ENCODE results near the gene AGAP4.
"Not testable (repeated sequence)": the region's sequence is repeated elsewhere in the genome, so short reads cannot be mapped to it uniquely, and the experiment has no call there.

Gene AGAP4

DNA sequence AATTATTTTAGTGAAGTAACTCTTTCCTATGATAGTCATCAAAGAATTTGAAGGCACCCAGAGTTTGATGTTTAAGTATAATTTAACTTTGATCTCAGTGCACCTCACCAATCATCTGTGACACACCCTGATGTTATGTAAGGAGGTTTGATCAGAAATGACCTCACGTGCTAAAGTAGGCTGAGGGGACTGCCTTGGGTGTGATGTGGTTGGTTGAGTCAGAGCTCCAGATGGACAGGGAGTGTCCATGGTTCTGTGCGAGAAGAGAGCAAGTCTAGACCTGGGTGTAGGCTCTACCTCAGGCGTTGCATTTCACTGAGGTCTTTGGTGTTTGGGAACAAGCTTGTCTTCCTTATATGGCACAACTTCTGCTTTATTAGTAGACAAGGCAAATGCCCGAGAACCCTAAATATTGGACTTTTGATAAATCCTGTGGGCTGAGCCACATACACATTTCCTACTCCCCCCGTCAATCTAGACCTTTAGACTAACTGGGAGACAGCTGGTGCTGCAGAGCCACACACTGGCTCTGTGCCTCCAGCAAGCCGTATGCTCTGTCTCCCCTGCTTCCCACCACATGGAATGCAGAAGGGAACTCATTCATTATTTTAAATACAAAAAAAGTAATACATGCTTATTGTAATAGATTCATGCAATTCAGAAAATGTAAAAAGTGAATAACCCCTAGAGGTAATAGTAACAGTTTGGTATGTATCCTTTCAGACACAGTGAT, 56.4 kb downstream of the AGAP4 start:
- not testable (repeated sequence) for DNase-seq (ENCODE audit: low read depth in 2 of 2)

DNA sequence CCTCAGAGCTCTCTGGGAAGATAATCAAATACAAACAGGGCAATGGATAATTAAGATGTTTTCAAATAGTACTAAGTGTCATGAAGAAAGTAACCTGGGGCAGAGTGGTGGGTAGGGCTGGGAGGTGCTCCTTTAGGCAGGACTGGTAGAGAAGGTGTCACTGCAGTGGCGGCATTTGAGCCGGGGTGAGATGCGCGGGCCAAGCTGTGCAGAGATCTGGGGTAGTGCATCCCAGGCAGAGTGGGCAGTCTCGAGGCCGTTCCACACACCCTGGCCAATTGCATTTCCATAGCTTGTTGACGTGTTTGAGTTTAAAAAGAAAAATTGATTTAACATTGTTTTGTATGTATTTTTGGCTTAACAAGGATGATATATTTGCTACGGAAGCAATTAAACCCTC, 57.3 kb downstream of the AGAP4 start:
- not testable (repeated sequence) for DNase-seq (ENCODE audit: low read depth in 2 of 2)

DNA sequence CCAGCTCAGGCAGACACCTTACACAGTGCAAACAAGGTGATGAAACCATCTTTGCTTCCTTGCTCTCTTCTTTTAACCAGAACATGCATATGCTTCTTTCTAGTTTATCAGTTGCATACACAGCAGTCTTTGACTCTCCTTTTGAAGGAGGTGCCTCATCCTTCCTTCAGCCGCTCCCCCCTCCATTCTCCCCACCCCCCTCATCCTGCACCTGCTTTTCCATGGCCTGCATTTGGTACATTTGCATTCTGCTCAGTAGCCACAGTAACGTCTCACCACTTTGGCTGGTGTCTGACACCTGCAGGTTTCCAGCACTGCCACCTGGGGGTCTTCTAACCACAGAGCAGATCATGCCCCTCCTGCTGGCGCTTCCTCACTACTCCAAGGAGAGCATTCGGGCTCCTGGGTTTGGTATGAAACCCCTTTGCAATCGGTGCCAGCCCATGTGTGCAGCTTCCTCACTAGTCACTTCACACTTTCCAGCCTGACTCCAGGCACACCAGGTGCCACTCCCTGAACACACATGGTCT, 60.0 kb downstream of the AGAP4 start:
- not testable (repeated sequence) for DNase-seq (ENCODE audit: low read depth in 2 of 2)

DNA sequence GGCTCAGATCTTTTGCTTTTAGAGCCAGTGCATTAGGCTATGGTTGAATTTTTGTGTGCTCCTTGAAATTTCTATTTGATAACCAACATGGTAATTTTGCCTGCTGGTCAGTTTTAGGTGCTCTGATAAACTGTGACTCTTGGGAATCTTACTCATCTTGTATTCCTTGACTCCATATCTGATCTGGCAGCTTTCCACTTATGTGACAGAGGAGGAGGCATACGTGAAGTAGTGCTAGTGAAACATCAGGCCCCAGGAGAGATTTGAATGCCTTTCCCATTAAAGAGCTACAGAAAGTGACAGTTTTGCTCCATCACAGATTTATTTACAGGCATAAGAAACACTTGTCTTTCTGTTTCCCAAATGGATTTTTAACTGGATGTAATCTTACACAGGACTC, 61.1 kb downstream of the AGAP4 start:
- DNase-seq (ENCODE audit: low read depth in 2 of 2): not testable (repeated sequence)
